IMR-90 (cell line): ENCODE measurements around the gene URI1. TPM values are rescaled to one million over a fixed set of nuclear protein-coding genes. Genes with fewer than 3 reads are reported as not detected.

ENCODE experiments used
- ATAC-seq: fragments of 200-7000 bp; cut with Tn5 transposase; 2 replicates; pipeline ENCODE4 v1.9.1; 2020; ENCODE audit warnings: low read depth, mild to moderate bottlenecking, moderate library complexity
- BruUV-seq: library from RNA; stranded (reverse); fragments of 400-500 nt; replicated peaks from 2 replicates; lab custom pipeline; 2021; lab: Mats Ljungman, UMichigan
- CTCF ChIA-PET: fragments of 300-600 bp; formaldehyde crosslinking; extraction: SDS; loops from one replicate; lab custom pipeline; 2021; ENCODE audit warnings: antibody characterized with exemption; lab: Yijun Ruan, JAX
- POLR2A ChIA-PET: fragments of 300-600 bp; sonication (Branson Sonifier 250); formaldehyde crosslinking; loops from one replicate; lab custom pipeline; 2022; ENCODE audit warnings: antibody characterized with exemption; ENCODE audit not compliant: unreplicated experiment; lab: Charles Lee
- DNase-seq: peaks from one replicate; pipeline ENCODE4 v3.0.0; 2013
- H2AFZ ChIP-seq: replicated peaks from 2 replicates; pipeline ENCODE3; 2013; ENCODE audit warnings: low read length, mild to moderate bottlenecking; ENCODE audit not compliant: poor library complexity
- H2AK5ac ChIP-seq: 2 replicates; pipeline ENCODE4 v1.6.1; 2013; ENCODE audit warnings: low read depth, low read length, inconsistent platforms
- H2AK9ac ChIP-seq: replicated peaks from 2 replicates; pipeline ENCODE3; 2013; ENCODE audit warnings: mild to moderate bottlenecking, low read depth, low read length, moderate library complexity; ENCODE audit not compliant: poor library complexity
- H2BK120ac ChIP-seq: 2 replicates; pipeline ENCODE4 v1.6.1; 2013; ENCODE audit warnings: low read depth, low read length, inconsistent platforms
- H2BK15ac ChIP-seq: 3 replicates; pipeline ENCODE4 v1.6.1; 2013; ENCODE audit warnings: low read depth, low read length, inconsistent platforms
- H2BK20ac ChIP-seq: 2 replicates; pipeline ENCODE4 v1.6.1; 2013; ENCODE audit warnings: low read depth, mild to moderate bottlenecking, inconsistent platforms, low read length, moderate library complexity
- H2BK5ac ChIP-seq: 2 replicates; pipeline ENCODE4 v1.6.1; 2013; ENCODE audit warnings: mild to moderate bottlenecking, low read depth, low read length, inconsistent platforms; ENCODE audit not compliant: poor library complexity, severe bottlenecking
- H3K14ac ChIP-seq: replicated peaks from 2 replicates; pipeline ENCODE4 v1.6.1; 2013; ENCODE audit warnings: low read depth, low read length, inconsistent platforms
- H3K18ac ChIP-seq: 2 replicates; pipeline ENCODE4 v1.6.1; 2013; ENCODE audit warnings: low read depth, low read length, control low read depth
- H3K23ac ChIP-seq: 2 replicates; pipeline ENCODE4 v1.6.1; 2013; ENCODE audit warnings: low read depth, low read length, inconsistent platforms
- H3K27ac ChIP-seq: 2 replicates; pipeline ENCODE4 v1.5.1; 2013; ENCODE audit warnings: mild to moderate bottlenecking, control low read depth, low read length; ENCODE audit not compliant: insufficient read depth
- H3K27me3 ChIP-seq: 2 replicates; pipeline ENCODE4 v1.6.1; 2013; ENCODE audit warnings: low read length; ENCODE audit not compliant: control insufficient read depth, insufficient read depth
- H3K36me3 ChIP-seq: 2 replicates; pipeline ENCODE4 v1.6.1; 2013; ENCODE audit warnings: low read length, mixed read lengths; ENCODE audit not compliant: control insufficient read depth, insufficient read depth
- H3K4ac ChIP-seq: 2 replicates; pipeline ENCODE4 v1.6.1; 2013; ENCODE audit warnings: low read depth, low read length, inconsistent platforms
- H3K4me1 ChIP-seq: 2 replicates; pipeline ENCODE4 v1.6.1; 2013; ENCODE audit warnings: low read length, mixed read lengths; ENCODE audit not compliant: control insufficient read depth, insufficient read depth
- H3K4me2 ChIP-seq: 2 replicates; pipeline ENCODE4 v1.6.1; 2013; ENCODE audit warnings: low read depth, mild to moderate bottlenecking, control low read depth, low read length, moderate library complexity
- H3K4me3 ChIP-seq: 2 replicates; pipeline ENCODE4 v1.5.1; 2013; ENCODE audit warnings: low read depth, mild to moderate bottlenecking, control low read depth, low read length, moderate library complexity; ENCODE audit not compliant: insufficient read depth
- H3K56ac ChIP-seq: 2 replicates; pipeline ENCODE4 v1.6.1; 2013; ENCODE audit warnings: low read length, inconsistent platforms; ENCODE audit not compliant: insufficient read depth; ENCODE audit errors: extremely low read depth
- H3K79me1 ChIP-seq, 2 experiments: 2 replicates each; pipeline ENCODE4 v1.6.1; 2013; ENCODE audit warnings: low read length in 2 of 2, inconsistent platforms in 1 of 2, low read depth in 1 of 2
- H3K9ac ChIP-seq: 2 replicates; pipeline ENCODE4 v1.6.1; 2013; ENCODE audit warnings: low read depth, low read length, control low read depth
- H3K9me1 ChIP-seq: 2 replicates; pipeline ENCODE4 v1.6.1; 2013; ENCODE audit warnings: low read length, inconsistent platforms; ENCODE audit not compliant: insufficient read depth
- H3K9me3 ChIP-seq: 2 replicates; pipeline ENCODE4 v1.6.1; 2013; ENCODE audit warnings: low read length; ENCODE audit not compliant: control insufficient read depth, insufficient read depth
- H4K20me1 ChIP-seq: 2 replicates; pipeline ENCODE4 v1.6.1; 2013; ENCODE audit warnings: low read length, inconsistent platforms; ENCODE audit not compliant: insufficient read depth
- H4K5ac ChIP-seq: 2 replicates; pipeline ENCODE4 v1.6.1; 2013; ENCODE audit warnings: mild to moderate bottlenecking, low read depth, low read length, control low read depth
- H4K8ac ChIP-seq, 2 experiments: 2 replicates each; pipeline ENCODE4 v1.6.1; 2013; ENCODE audit warnings: low read depth in 2 of 2, low read length in 2 of 2, control low read depth in 1 of 2, inconsistent platforms in 1 of 2
- H4K91ac ChIP-seq: 2 replicates; pipeline ENCODE4 v1.6.1; 2013; ENCODE audit warnings: low read depth, low read length, inconsistent platforms; ENCODE audit not compliant: insufficient read depth
- MAFK ChIP-seq: IDR thresholded peaks from 2 replicates; pipeline ENCODE4 v1.6.1; 2012; ENCODE audit warnings: low read depth, low read length, improper control_type of control experiment
- POLR2A ChIP-seq: IDR thresholded peaks from 2 replicates; pipeline ENCODE4 v1.6.1; 2012; ENCODE audit warnings: mild to moderate bottlenecking, low read depth, low read length
- WGBS, 2 experiments: methylation state at CpG; one replicate each; pipeline versions ENCODE4 v1.1.5 to v1.1.7; 2013; ENCODE audit warnings: missing lambda C conversion rate in 2 of 2; ENCODE audit not compliant: insufficient read length in 1 of 2; ENCODE audit errors: extremely low coverage in 2 of 2; 5-methylcytosine and 5-hydroxymethylcytosine counted together
- dilution Hi-C: fragments of 300-500 bp; cut with HindIII; formaldehyde crosslinking; loops from one replicate; pipeline ENCODE4 v1.14.3; 2018; ENCODE audit warnings: low sequenced_read_pairs; ENCODE audit not compliant: unreplicated experiment
- in situ Hi-C: fragments of 300-500 bp; cut with MboI; formaldehyde crosslinking; loops from 3 replicates; pipeline ENCODE4 v1.14.3; 2019; ENCODE audit warnings: low sequenced_read_pairs, inconsistent platforms, mixed read lengths
- intact Hi-C: fragments of 100-400 bp; cut with micrococcal nuclease; formaldehyde crosslinking; loops from 2 replicates; pipeline ENCODE4 v1.10.0; 2022
- polyA plus RNA-seq, 3 experiments: library from polyadenylated mRNA; depleted of rRNA; stranded (reverse); fragments of >200 nt; gene quantifications; 2 replicates each; pipeline ENCODE4 v1.2.3, GENCODE V29; 2012; ENCODE audit warnings: low replicate concordance in 1 of 3
- total RNA-seq: library from RNA; depleted of rRNA; stranded (reverse); fragments of >200 nt; gene quantifications from 2 replicates; pipeline ENCODE4 v1.2.3, GENCODE V29; 2012

The URI1 gene
- total and polyA plus RNA-seq, 2 of the 4 experiments (the other 2 are of a cell fraction): 43.2 to 45.3 TPM

DNA sequence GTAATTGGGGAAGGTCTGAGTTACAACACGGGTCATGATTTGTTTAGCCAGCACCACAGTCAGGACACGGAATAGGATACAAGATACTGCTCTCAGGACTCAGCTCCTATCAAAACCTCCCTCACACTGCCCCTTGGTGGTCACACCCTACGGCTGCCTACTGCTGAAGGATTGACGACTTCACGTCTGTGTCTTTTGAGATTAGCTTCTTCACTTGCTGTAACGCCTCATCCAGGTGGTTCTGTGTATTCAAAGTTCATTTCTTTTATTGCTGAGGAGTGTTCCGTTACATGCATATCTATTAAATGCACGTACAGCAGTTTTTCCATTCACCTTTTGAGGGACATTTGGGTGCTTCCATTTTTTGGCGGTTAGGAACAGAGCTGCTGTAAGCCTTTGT, 46.3 kb downstream of the URI1 start:
- in situ Hi-C loops: no loop called here
- dilution Hi-C loops: no loop called here
- no peak overlapping the region for H2AK5ac ChIP-seq
- H3K18ac ChIP-seq: no peak overlapping the region
- no peak overlapping the region for H4K5ac ChIP-seq
- H3K14ac ChIP-seq: no peak overlapping the region
- POLR2A ChIA-PET: no interaction called here
- ATAC-seq (no peak), DNase-seq (no peak)
- H3K9ac ChIP-seq: no peak overlapping the region
- intact Hi-C loops: no loop called here
- BruUV-seq: no TSS peak
- no peaks in the 10 kb centered on the region for H3K4me1 ChIP-seq
- H3K4me3 ChIP-seq: no peak overlapping the region
- peaks cover 2% of the 10 kb centered on the region; the same call in 1 of the 2 replicates for H3K36me3 ChIP-seq
- no peak overlapping the region for H3K4me2 ChIP-seq
- no peak overlapping the region for H3K27ac ChIP-seq
- peaks cover 3% of the 10 kb centered on the region; the same call in 1 of the 2 replicates for H3K9me3 ChIP-seq
- no peak overlapping the region for H2BK15ac ChIP-seq
- no peak overlapping the region for H2BK20ac ChIP-seq
- TF ChIP-seq POLR2A (no peak), MAFK (peak; percentile 66; the same call in 1 of the 2 replicates)
- H4K8ac ChIP-seq: no peak overlapping the region
- no peak overlapping the region for H3K23ac ChIP-seq
- no peak overlapping the region for H3K56ac ChIP-seq
- no peak overlapping the region for H2BK120ac ChIP-seq
- H2BK5ac ChIP-seq: no peak overlapping the region
- H2AFZ ChIP-seq: no peak overlapping the region
- no CpG with 5 or more reads among the region's 9 CpGs for whole genome bisulfite sequencing, 2 experiments
- no peaks in the 10 kb centered on the region for H3K27me3 ChIP-seq
- H3K9me1 ChIP-seq: no peaks in the 10 kb centered on the region
- H3K79me1 ChIP-seq: peaks cover 10 to 18% of the 10 kb centered on the region in 2 experiments; a peak in 3 of 4 replicates
- H4K20me1 ChIP-seq: peaks cover 2% of the 10 kb centered on the region; the same call in 1 of the 2 replicates
- no peak overlapping the region for H2AK9ac ChIP-seq
- H4K91ac ChIP-seq: no peak overlapping the region
- H3K4ac ChIP-seq: no peak overlapping the region
- CTCF ChIA-PET: interaction anchor here (1.6 kb wide), 1 partner anchor 12 kb away, joined by 3 read pairs; no protein-coding TSS in a partner anchor
